ENCODE results near the gene SAA2. TPM values are rescaled to one million over a fixed set of nuclear protein-coding genes. Genes with fewer than 3 reads are reported as not detected.

SAA2 gene
- total RNA-seq, 1 experiment from 2014 or later: not detected

DNA sequence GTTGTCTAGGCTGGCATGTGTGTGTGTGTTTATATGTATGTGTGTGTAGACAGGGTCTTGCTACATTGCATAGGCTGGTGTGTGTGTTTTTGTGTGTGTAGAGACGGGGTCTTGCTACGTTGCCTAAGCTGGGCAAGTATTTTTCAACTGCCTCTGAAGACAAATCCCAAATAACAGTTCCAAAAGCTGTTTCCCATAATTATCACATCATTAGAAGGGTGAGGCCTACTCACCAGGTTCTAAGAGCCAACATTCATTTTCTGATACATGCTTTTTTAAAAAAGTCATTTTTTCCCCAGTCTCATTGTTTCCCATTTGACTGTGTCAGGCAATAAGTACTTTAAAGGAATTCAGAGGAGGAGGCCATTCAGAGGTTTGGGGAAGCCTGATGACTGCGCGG is 40.4 kb upstream of the SAA2 start:
- Histone ChIP-seq H2BK5ac (ENCODE audit: insufficient read length, low read length) (no peak overlapping the region), H3K27me3 (ENCODE audit: insufficient read depth, low read length) (no peaks in the 10 kb centered on the region), H3K9me3 (ENCODE audit: control insufficient read depth, low read depth, low read length) (no peaks in the 10 kb centered on the region), H4K20me1 (ENCODE audit: control insufficient read depth, insufficient read depth, insufficient read length) (no peaks in the 10 kb centered on the region), H3K4ac (ENCODE audit: low read depth, low read length) (no peak overlapping the region), H3K14ac (ENCODE audit: insufficient read depth, low read length) (no peak overlapping the region), H3K18ac (ENCODE audit: insufficient read length, low read depth, low read length) (no peak overlapping the region), H3K4me1 (ENCODE audit: insufficient read depth, low read length) (no peaks in the 10 kb centered on the region), H2AK5ac (ENCODE audit: insufficient read length, low read length) (no peak overlapping the region), H2BK120ac (ENCODE audit: low read depth, low read length, poor library complexity, severe bottlenecking) (no peak overlapping the region), H4K91ac (ENCODE audit: insufficient read length, low read depth, low read length) (no peak overlapping the region), H4K8ac (replicated peaks; ENCODE audit: insufficient read length, low read depth, low read length) (no peak overlapping the region), H2BK12ac (ENCODE audit: insufficient read length, low read depth, low read length) (no peak overlapping the region), H2AFZ (ENCODE audit: low read length) (no peak overlapping the region), H3K56ac (ENCODE audit: insufficient read length, low read depth, low read length) (no peak overlapping the region), H4K5ac (ENCODE audit: insufficient read length, low read depth, low read length) (no peak overlapping the region), H3K27ac (ENCODE audit: insufficient read length, low read depth, low read length) (no peak overlapping the region), H3K79me1 (ENCODE audit: insufficient read depth, low read depth, low read length, poor library complexity, severe bottlenecking) (no peaks in the 10 kb centered on the region), H3K9ac (ENCODE audit: extremely low read depth, insufficient read length, low read length) (no peak overlapping the region), H2BK20ac (ENCODE audit: low read depth, low read length, poor library complexity, severe bottlenecking) (no peak overlapping the region), H2BK15ac (ENCODE audit: low read depth, low read length) (no peak overlapping the region), H3K79me2 (ENCODE audit: insufficient read depth, low read length) (no peaks in the 10 kb centered on the region), H3T11ph (ENCODE audit: low read length) (no peak overlapping the region), H3K4me2 (ENCODE audit: insufficient read depth, insufficient read length, low read length) (no peak overlapping the region), H3K23me2 (ENCODE audit: insufficient read length, low read depth, low read length, poor library complexity, severe bottlenecking) (no peaks in the 10 kb centered on the region), H3K23ac (ENCODE audit: insufficient read length, low read depth, low read length) (no peak overlapping the region)
- no peak for DNase-seq
- TF ChIP-seq, protein P1, sequence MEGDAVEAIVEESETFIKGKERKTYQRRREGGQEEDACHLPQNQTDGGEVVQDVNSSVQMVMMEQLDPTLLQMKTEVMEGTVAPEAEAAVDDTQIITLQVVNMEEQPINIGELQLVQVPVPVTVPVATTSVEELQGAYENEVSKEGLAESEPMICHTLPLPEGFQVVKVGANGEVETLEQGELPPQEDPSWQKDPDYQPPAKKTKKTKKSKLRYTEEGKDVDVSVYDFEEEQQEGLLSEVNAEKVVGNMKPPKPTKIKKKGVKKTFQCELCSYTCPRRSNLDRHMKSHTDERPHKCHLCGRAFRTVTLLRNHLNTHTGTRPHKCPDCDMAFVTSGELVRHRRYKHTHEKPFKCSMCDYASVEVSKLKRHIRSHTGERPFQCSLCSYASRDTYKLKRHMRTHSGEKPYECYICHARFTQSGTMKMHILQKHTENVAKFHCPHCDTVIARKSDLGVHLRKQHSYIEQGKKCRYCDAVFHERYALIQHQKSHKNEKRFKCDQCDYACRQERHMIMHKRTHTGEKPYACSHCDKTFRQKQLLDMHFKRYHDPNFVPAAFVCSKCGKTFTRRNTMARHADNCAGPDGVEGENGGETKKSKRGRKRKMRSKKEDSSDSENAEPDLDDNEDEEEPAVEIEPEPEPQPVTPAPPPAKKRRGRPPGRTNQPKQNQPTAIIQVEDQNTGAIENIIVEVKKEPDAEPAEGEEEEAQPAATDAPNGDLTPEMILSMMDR (conservative IDR thresholded peaks at IDR 0.05): no peak
- Mint-ChIP-seq H3K27ac (peak overlapping the region in 1 of 3 experiments; percentile 4; a peak in 1 of 7 replicates), H3K27me3 (ENCODE audit: low read depth) (no peaks in the 10 kb centered on the region), H3K4me3 (no peak overlapping the region), H3K36me3 (ENCODE audit: insufficient read depth in 1 of 3, low read depth in 3 of 3) (peaks cover 24 to 71% (median 70%) of the 10 kb centered on the region in 3 experiments; a peak in 6 of 7 replicates), H3K9me3 (no peaks in the 10 kb centered on the region), H3K4me1 (no peaks in the 10 kb centered on the region)
- WGBS (ENCODE audit: extremely low coverage, insufficient read length, low lambda C conversion rate): no CpG with 5 or more reads among the region's 4 CpGs

All from H9 (cell line).